Esophagus squamous epithelium (tissue), 5 donors: Measurements from ENCODE around the gene SLC26A2. TPM values are rescaled to one million over a fixed set of nuclear protein-coding genes. Genes with fewer than 3 reads are reported as not detected.

ENCODE experiments used
- DNase-seq: peaks from one replicate; lab custom pipeline; 2025; lab: John Stamatoyannopoulos, UW
- H3K27ac ChIP-seq, 4 donors: fragments of 200-600 bp; sonication (generic); one replicate each; pipeline ENCODE4 v1.5.1; 2016 to 2019; ENCODE audit warnings: mild to moderate bottlenecking in 1 of 4
- H3K27me3 ChIP-seq, 4 donors: fragments of 200-600 bp; sonication (generic); 1 replicate in 3 of 4; 2 replicates in 1 of 4; pipeline versions ENCODE4 v1.5.1 to v1.6.0; 2017 to 2021; ENCODE audit warnings: antibody characterized with exemption in 1 of 4
- H3K36me3 ChIP-seq, 3 donors: fragments of 200-600 bp; sonication (generic); one replicate each; pipeline ENCODE4 v1.5.1; 2016 to 2019
- H3K4me1 ChIP-seq, 3 donors: fragments of 200-600 bp; sonication (generic); one replicate each; pipeline ENCODE4 v1.5.1; 2017 to 2019
- H3K4me3 ChIP-seq, 4 donors: fragments of 200-600 bp; sonication (generic); 1 replicate in 3 of 4; 2 replicates in 1 of 4; pipeline ENCODE4 v1.5.1; 2016 to 2019; ENCODE audit warnings: mild to moderate bottlenecking in 2 of 4, moderate library complexity in 1 of 4
- H3K9me3 ChIP-seq, 3 donors: fragments of 200-600 bp; sonication (generic); one replicate each; pipeline ENCODE4 v1.5.1; 2016 to 2019
- POLR2A ChIP-seq, 4 donors: fragments of 450-650 bp; IDR thresholded peaks; one replicate each; pipeline ENCODE4 v1.6.1; 2017; ENCODE audit warnings: antibody characterized with exemption in 4 of 4, mild to moderate bottlenecking in 4 of 4, moderate library complexity in 3 of 4
- WGBS, 2 donors: methylation state at CpG; one replicate each; pipeline ENCODE4 v1.1.5; 2018; 5-methylcytosine and 5-hydroxymethylcytosine counted together
- intact Hi-C: fragments of 100-400 bp; cut with DNase I; formaldehyde crosslinking; loops from one replicate; pipeline ENCODE4 v1.15.0; 2022
- small RNA-seq, 4 donors: library from RNA; depleted of rRNA; stranded (forward); fragments of <200 nt; gene quantifications; one replicate each; pipeline ENCODE3, GENCODE V24; 2016
- total RNA-seq, 4 donors: library from RNA; depleted of rRNA; stranded (reverse); fragments of >200 nt; gene quantifications; one replicate each; pipeline ENCODE4 v1.1.0, GENCODE V29; 2016
- TF ChIP-seq, protein P1 (sequence below), 6 experiments: fragments of 450-650 bp in 4 of 6; fragments of 200-600 bp in 2 of 6; sonication (generic) in 2 of 6; IDR thresholded peaks; one replicate each; pipeline ENCODE4 v1.5.1; 2016 to 2019; ENCODE audit warnings: antibody characterized with exemption in 6 of 6, mild to moderate bottlenecking in 4 of 6, moderate library complexity in 4 of 6
- donor health status: DM: yes; HTN: yes; CAD: no.

Gene SLC26A2
- total RNA-seq, 4 donors from 2014 or later, result 6.3 to 46.3 (median 29.6) TPM

DNA sequence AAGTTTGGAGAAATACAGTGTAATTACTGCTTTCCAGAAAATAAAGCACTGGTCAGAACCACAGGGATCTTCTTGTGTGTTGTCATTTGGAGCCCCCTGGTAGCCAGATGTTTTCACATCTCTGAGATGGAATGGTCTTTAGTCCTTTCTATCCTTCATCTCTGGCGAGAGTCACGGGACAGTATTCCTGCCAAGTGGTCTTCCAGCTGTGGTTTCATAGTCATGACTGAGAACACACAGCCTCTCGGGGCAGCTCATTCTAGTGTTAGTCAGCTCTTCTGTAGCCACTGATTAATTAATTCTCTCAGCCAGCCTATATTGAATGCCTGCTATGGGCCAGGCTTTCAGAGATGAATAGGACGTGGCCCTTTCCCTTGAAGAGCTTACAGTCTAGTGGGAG, 74.1 kb downstream of the SLC26A2 start:
- Histone ChIP-seq H3K9me3 (no peaks in the 10 kb centered on the region), H3K36me3 (peaks cover 18 to 100% (median 39%) of the 10 kb centered on the region in 3 donors), H3K4me1 (no peaks in the 10 kb centered on the region), H3K4me3 (no peak overlapping the region), H3K27ac (no peak overlapping the region), H3K27me3 (no peaks in the 10 kb centered on the region)
- TF ChIP-seq POLR2A (IDR thresholded peaks at IDR 0.05), result no peak
- TF ChIP-seq, protein P1, sequence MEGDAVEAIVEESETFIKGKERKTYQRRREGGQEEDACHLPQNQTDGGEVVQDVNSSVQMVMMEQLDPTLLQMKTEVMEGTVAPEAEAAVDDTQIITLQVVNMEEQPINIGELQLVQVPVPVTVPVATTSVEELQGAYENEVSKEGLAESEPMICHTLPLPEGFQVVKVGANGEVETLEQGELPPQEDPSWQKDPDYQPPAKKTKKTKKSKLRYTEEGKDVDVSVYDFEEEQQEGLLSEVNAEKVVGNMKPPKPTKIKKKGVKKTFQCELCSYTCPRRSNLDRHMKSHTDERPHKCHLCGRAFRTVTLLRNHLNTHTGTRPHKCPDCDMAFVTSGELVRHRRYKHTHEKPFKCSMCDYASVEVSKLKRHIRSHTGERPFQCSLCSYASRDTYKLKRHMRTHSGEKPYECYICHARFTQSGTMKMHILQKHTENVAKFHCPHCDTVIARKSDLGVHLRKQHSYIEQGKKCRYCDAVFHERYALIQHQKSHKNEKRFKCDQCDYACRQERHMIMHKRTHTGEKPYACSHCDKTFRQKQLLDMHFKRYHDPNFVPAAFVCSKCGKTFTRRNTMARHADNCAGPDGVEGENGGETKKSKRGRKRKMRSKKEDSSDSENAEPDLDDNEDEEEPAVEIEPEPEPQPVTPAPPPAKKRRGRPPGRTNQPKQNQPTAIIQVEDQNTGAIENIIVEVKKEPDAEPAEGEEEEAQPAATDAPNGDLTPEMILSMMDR (IDR thresholded peaks at IDR 0.05), result no peak
- no peak for DNase-seq
- intact Hi-C loops, result no loop called here
- WGBS, 2 donors, result 90 to 94% methylated on average over 4 of the region's 4 CpGs

DNA sequence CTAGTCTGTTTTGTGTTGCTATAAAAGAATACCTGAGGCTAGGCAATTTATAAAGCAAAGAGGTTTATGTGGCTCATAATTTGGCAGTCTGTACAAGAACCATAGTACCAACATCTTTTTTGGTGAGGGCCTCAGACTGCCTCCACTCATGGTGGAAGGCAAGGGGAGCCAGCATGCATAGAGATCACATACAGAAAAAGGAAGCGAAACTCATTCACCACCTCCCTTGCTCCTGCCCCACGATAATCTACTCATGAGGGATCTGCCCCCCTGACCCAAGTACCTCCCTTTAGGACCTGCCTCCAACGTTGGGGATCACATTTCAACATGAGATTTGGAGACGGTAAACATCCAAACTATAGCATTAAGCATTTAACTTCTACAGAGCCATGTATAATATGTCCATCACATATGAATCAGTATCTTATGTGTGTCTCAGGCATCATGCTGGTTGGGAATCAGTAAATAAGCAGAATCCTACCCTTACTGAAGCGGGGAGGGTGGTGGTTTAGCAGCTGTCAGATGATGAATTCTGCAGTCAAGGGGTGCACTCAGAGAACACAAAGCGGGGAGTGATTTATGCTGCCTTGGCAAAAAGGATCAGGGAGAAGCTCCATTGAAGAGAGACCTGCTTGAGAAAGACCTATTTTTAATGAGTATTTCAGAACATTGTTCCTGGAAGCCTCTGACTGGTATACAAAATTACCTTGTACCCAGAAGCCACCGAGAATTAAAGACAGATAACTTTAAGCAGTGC, 74.8 kb downstream of the SLC26A2 start:
- no peak for DNase-seq
- Histone ChIP-seq H3K36me3 (peaks cover 18 to 100% (median 39%) of the 10 kb centered on the region in 3 donors), H3K4me1 (no peaks in the 10 kb centered on the region), H3K9me3 (no peaks in the 10 kb centered on the region), H3K27ac (no peak overlapping the region), H3K4me3 (no peak overlapping the region), H3K27me3 (no peaks in the 10 kb centered on the region)
- WGBS, 2 donors, result 83% methylated on average over 7 of the region's 7 CpGs
- TF ChIP-seq, protein P1 (IDR thresholded peaks at IDR 0.05), result no peak
- no peak for TF ChIP-seq POLR2A (IDR thresholded peaks at IDR 0.05)
- intact Hi-C loops, result no loop called here

DNA sequence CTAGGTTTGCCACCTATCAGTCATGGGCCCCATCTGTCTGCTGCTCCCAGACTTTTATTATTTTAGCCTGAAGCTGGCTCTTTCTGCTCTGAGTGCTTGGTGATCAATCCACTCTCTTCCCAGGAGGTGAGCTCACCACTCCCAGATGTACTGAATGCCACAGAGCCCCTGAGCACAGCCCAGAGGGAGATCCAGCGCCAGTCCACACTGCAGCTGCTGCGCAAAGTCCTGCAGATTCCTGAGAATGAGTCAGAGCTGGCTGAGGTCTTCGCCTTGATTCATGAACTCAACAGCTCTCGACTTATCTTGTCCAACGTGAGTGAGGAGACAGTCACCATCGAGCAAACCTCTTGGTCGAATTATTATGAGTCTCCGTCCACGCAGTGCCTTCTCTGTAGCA, 76.0 kb downstream of the SLC26A2 start:
- Histone ChIP-seq H3K4me1 (no peaks in the 10 kb centered on the region), H3K9me3 (no peaks in the 10 kb centered on the region), H3K27me3 (no peaks in the 10 kb centered on the region), H3K4me3 (no peak overlapping the region), H3K36me3 (peaks cover 23 to 100% (median 44%) of the 10 kb centered on the region in 3 donors), H3K27ac (no peak overlapping the region)
- DNase-seq, result no peak
- WGBS, 2 donors, result 68 to 75% methylated on average over 9 of the region's 9 CpGs
- TF ChIP-seq POLR2A (IDR thresholded peaks at IDR 0.05), result no peak
- TF ChIP-seq, protein P1 (IDR thresholded peaks at IDR 0.05), result no peak
- intact Hi-C loops, result no loop called here

Small RNAs within 50 kb of the gene (small RNA-seq; reads per million reads assigned to genes)
- gene RF00019, result 0 reads per million in 4 donors

Other genes starting within 250 kb of the SLC26A2 start
- gene PPARGC1B, start 230.4 kb upstream of the SLC26A2 start, total RNA-seq, result 10 to 100 TPM in 2 of 4 donors, 1 to 10 TPM in 2; 8.9 to 15.4 (median 11.9) TPM
- 1 to 10 TPM in 2 of 4 donors, under 1 TPM in 2; 0.04 to 3.8 (median 2.2) TPM for gene PDE6A, start 16.0 kb upstream of the SLC26A2 start, total RNA-seq
- 1 to 10 TPM; 1.1 to 4.0 (median 1.4) TPM for gene TIGD6, start 39.9 kb downstream of the SLC26A2 start, total RNA-seq
- gene HMGXB3, start 40.0 kb downstream of the SLC26A2 start, total RNA-seq, result 10 to 100 TPM; 12.4 to 26.3 (median 20.5) TPM
- gene CSF1R, start 125.8 kb downstream of the SLC26A2 start, total RNA-seq, result 10 to 100 TPM in 2 of 4 donors, 1 to 10 TPM in 2; 4.3 to 38.7 (median 15.1) TPM
- gene PDGFRB, start 195.1 kb downstream of the SLC26A2 start, total RNA-seq, result 10 to 100 TPM in 3 of 4 donors, 1 to 10 TPM in 1; 5.6 to 51.7 (median 31.0) TPM
- not detected for gene CDX1, start 206.0 kb downstream of the SLC26A2 start, total RNA-seq
- gene SLC6A7, start 229.3 kb downstream of the SLC26A2 start, total RNA-seq, result not detected